ENCODE measurements around the gene ZNF878.

- TF ChIP-seq ARNT (IDR thresholded peaks at IDR 0.05): no peak
- no peak for TF ChIP-seq BHLHE40 (IDR thresholded peaks at IDR 0.05; ENCODE audit: borderline replicate concordance)
- no peak for TF ChIP-seq LEF1 (IDR thresholded peaks at IDR 0.05; ENCODE audit: borderline replicate concordance)
- no peak for TF ChIP-seq TARDBP (IDR thresholded peaks at IDR 0.05)
- no peak for TF ChIP-seq SUZ12 (IDR thresholded peaks at IDR 0.05)
Measured at GRCh38 chr19:12055784-12056183, 3.0 kb upstream of the ZNF878 start.
